ENCODE results near the gene TNFRSF25. TPM values are rescaled to one million over a fixed set of nuclear protein-coding genes. Genes with fewer than 3 reads are reported as not detected.

Gene TNFRSF25
- total and polyA plus RNA-seq, 2 of the 8 experiments (the other 6 are each of a cell fraction or from before 2014, with no cell fraction given) = 10.7 to 19.5 TPM

- TF ChIP-seq TCF12 (IDR thresholded peaks at IDR 0.05; ENCODE audit: low read depth, low read length) = no peak
- TF ChIP-seq EGR1 (IDR thresholded peaks at IDR 0.05; ENCODE audit: borderline replicate concordance, low read depth, low read length) = no peak
- TF ChIP-seq RAD21 (IDR thresholded peaks at IDR 0.05 in 1 of 2, conservative IDR thresholded peaks at IDR 0.05 in 1 of 2; ENCODE audit: low read depth in 2 of 2, low read length in 2 of 2) = no peak
- no peak for TF ChIP-seq SP2 (IDR thresholded peaks at IDR 0.05; ENCODE audit: low read length)
- no peak for TF ChIP-seq JUN (IDR thresholded peaks at IDR 0.05; ENCODE audit: low read depth, low read length)
- TF ChIP-seq ASH2L (IDR thresholded peaks at IDR 0.05; ENCODE audit: low read length) = no peak
- TF ChIP-seq POLR2AphosphoS5 (IDR thresholded peaks at IDR 0.05; ENCODE audit: low read depth, low read length) = no peak
- TF ChIP-seq, protein P1, sequence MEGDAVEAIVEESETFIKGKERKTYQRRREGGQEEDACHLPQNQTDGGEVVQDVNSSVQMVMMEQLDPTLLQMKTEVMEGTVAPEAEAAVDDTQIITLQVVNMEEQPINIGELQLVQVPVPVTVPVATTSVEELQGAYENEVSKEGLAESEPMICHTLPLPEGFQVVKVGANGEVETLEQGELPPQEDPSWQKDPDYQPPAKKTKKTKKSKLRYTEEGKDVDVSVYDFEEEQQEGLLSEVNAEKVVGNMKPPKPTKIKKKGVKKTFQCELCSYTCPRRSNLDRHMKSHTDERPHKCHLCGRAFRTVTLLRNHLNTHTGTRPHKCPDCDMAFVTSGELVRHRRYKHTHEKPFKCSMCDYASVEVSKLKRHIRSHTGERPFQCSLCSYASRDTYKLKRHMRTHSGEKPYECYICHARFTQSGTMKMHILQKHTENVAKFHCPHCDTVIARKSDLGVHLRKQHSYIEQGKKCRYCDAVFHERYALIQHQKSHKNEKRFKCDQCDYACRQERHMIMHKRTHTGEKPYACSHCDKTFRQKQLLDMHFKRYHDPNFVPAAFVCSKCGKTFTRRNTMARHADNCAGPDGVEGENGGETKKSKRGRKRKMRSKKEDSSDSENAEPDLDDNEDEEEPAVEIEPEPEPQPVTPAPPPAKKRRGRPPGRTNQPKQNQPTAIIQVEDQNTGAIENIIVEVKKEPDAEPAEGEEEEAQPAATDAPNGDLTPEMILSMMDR (IDR thresholded peaks at IDR 0.05; ENCODE audit: control extremely low read depth in 1 of 3, insufficient read depth in 1 of 3, low read depth in 1 of 3, low read length in 3 of 3) = no peak
- TF ChIP-seq HDAC6 (IDR thresholded peaks at IDR 0.05; ENCODE audit: low read depth, low read length) = no peak
Measured at GRCh38 chr1:6483017-6483760, 17.2 kb upstream of the TNFRSF25 start (continued).

All from H1 (cell line).